ENCODE results near the gene MRPS17.
A peak's percentile ranks its signal among the peaks of the same experiment; 100 is the strongest.

MRPS17 gene

DNA sequence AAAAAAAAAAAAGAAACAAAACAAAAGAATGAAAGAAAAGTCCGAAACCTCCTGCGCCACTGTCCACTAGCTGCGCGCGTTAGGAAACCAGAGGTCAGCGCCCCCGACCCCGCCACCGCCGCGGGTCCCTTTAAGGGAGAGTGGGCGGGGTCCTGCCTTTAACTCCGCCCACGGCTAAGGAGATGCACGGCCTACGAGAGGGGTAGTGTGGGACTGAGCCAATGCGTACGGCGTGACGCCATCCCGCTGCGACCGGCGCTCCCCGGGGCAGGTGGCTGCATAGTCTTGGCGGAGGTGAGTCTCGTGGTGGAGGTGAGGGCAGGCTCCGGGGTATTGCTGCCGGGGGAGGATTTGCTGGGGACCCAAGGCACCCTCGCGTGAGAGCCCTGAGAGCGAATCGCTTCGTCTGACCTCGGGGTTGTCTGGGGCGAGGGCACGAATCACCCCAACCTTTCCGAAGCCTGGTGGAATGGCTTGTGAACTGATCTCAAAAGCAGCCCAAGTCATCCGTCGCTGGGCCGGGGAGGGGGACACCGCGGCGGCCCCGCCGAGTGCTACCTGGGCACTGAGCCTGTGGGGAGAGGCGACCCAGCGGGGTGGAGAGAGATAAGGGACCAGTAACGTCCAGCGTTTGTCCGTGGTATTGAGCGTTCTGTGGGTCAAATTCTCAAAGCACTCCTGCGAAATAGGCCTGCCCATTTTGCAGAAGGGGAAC is at the start of gene MRPS17:
Gene MRPS17, plus strand, starts transcription at position 241 of the 715 bp plus-strand sequence. CDS start 1,319 bp downstream, outside the sequence.
- peak within 1 kb of the TSS; percentile 73 to 89 (median 81) for H3K27ac ChIP-seq
- H3K27me3 ChIP-seq, result no peaks in the 10 kb centered on the region
- peaks cover 32 to 40% (median 37%) of the 10 kb centered on the region in 11 experiments for H3K36me3 ChIP-seq
- no peak for TF ChIP-seq Cebpa-rat (IDR thresholded peaks at IDR 0.05)
- peaks cover 0 to 15% (median 10%) of the 10 kb centered on the region in 10 experiments; a peak in 13 of 20 replicates for H3K4me1 ChIP-seq
- H3K9me3 ChIP-seq (replicated peaks in 1 of 11), result peaks cover 0 to 9% (median 2%) of the 10 kb centered on the region in 11 experiments; a peak in 16 of 22 replicates
- peak within 1 kb of the TSS; percentile 80 to 96 (median 88) for H3K9ac ChIP-seq
- peaks cover 0 to 31% (median 8%) of the 10 kb centered on the region in 11 experiments; a peak in 6 of 22 replicates for H4K20me1 ChIP-seq
- H3K4me3 ChIP-seq, result peak within 1 kb of the TSS; percentile 83 to 99 (median 94)
- peak within 1 kb of the TSS; percentile 86 to 98 (median 91) for H3K4me2 ChIP-seq

DNA sequence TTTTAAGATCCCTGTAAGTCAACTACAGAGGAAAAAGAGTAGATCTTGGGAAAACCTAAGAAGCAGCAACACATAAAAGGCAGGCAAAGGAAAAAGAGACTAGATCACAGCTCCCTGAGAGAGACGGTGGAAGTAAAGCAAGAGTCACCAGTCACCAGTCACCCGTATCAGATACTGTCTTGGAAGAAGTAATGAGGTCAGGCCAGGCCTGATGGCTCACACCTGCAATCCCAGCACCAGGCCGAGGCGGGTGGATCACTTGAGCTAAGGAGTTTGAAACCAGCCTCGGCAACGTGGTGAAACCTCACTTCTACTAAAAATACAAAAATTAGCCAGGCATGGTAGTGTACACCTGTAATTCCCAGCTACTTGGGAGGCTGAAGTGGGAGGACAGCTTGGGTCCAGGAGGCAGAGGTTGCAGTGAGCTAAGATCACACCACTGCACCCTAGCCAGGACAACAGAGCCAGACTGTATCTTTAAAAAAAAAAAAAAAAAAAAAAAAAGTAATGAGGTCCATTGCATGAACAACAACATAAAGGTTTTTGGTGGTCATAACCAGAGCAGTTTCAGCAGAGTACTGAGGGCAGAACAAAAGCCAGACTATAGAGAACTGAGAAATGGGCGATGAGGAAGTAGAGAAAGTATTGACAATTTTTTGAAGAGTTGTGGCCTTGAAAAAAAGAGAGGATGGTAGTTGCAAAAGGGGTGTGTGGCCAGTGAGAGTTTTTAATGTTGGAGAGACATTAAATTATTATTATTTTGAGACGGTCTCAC is 47.5 kb upstream of the MRPS17 start:
- no peak overlapping the region for H3K9ac ChIP-seq
- TF ChIP-seq Cebpa-rat (IDR thresholded peaks at IDR 0.05), result no peak
- H3K4me1 ChIP-seq, result peaks cover 0 to 4% (median 0%) of the 10 kb centered on the region in 10 experiments; a peak in 2 of 20 replicates
- peaks cover 10 to 54% (median 37%) of the 10 kb centered on the region in 11 experiments; a peak in 20 of 22 replicates for H3K36me3 ChIP-seq
- no peak overlapping the region for H3K4me3 ChIP-seq
- H3K27ac ChIP-seq, result no peak overlapping the region
- H3K27me3 ChIP-seq, result no peaks in the 10 kb centered on the region
- H4K20me1 ChIP-seq, result no peaks in the 10 kb centered on the region
- H3K4me2 ChIP-seq, result no peak overlapping the region
- peaks cover 19 to 46% (median 30%) of the 10 kb centered on the region in 11 experiments for H3K9me3 ChIP-seq (replicated peaks in 1 of 11)

DNA sequence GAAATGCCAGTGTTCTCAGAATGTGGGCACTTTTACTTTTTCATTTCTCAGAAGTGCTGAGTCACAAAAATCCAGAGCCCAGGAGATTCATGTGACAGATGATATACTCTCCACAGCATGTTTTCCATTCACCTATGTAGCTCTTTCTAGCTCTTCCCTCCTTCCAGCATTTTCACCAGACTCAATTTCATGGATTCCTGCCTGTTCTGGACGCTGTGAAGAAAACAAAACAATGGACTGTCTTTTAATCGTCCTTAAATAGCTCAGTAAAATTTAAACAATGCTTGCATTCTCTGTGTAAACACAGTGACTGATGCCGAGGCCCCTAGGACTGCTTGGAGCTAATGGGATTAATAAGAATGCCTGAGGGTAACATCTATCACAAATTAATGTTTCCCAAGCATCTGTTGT is 38.9 kb upstream of the MRPS17 start:
- Histone ChIP-seq H3K4me2 (no peak overlapping the region), H3K27me3 (no peaks in the 10 kb centered on the region), H3K9ac (no peak overlapping the region), H3K4me1 (no peaks in the 10 kb centered on the region), H4K20me1 (peaks cover 0 to 7% (median 0%) of the 10 kb centered on the region in 11 experiments; a peak in 2 of 22 replicates), H3K36me3 (peaks cover 37 to 75% (median 55%) of the 10 kb centered on the region in 11 experiments), H3K9me3 (replicated peaks in 1 of 11) (peaks cover 0 to 12% (median 0%) of the 10 kb centered on the region in 11 experiments; a peak in 6 of 22 replicates), H3K27ac (no peak overlapping the region), H3K4me3 (no peak overlapping the region)
- TF ChIP-seq Cebpa-rat (IDR thresholded peaks at IDR 0.05), result no peak

DNA sequence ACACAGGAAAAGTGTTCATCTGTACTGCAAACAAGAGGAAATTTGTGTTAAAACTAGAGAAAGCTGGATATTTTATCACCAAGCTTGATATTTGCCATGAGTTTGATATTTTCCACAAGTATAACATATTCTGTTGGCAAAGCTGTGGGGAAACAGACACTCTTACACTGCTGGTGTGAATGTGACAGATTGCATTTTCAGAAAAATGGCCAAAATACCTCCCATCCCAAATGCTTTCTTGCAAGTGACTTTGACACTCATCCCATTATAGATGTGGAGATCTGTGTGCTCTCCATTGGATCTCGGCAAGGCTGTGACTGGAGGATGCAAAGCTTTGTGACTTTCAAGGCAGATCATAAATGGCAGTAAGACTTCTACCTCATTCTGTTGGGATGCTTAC is 33.9 kb upstream of the MRPS17 start:
- no peaks in the 10 kb centered on the region for H4K20me1 ChIP-seq
- H3K27me3 ChIP-seq, result no peaks in the 10 kb centered on the region
- no peaks in the 10 kb centered on the region for H3K4me1 ChIP-seq
- H3K27ac ChIP-seq, result no peak overlapping the region
- peaks cover 22 to 72% (median 47%) of the 10 kb centered on the region in 11 experiments for H3K36me3 ChIP-seq
- no peak overlapping the region for H3K4me3 ChIP-seq
- H3K9ac ChIP-seq, result no peak overlapping the region
- no peak for TF ChIP-seq Cebpa-rat (IDR thresholded peaks at IDR 0.05)
- H3K4me2 ChIP-seq, result no peak overlapping the region
- H3K9me3 ChIP-seq (replicated peaks in 1 of 11), result peaks cover 0 to 26% (median 5%) of the 10 kb centered on the region in 11 experiments; a peak in 7 of 22 replicates

DNA sequence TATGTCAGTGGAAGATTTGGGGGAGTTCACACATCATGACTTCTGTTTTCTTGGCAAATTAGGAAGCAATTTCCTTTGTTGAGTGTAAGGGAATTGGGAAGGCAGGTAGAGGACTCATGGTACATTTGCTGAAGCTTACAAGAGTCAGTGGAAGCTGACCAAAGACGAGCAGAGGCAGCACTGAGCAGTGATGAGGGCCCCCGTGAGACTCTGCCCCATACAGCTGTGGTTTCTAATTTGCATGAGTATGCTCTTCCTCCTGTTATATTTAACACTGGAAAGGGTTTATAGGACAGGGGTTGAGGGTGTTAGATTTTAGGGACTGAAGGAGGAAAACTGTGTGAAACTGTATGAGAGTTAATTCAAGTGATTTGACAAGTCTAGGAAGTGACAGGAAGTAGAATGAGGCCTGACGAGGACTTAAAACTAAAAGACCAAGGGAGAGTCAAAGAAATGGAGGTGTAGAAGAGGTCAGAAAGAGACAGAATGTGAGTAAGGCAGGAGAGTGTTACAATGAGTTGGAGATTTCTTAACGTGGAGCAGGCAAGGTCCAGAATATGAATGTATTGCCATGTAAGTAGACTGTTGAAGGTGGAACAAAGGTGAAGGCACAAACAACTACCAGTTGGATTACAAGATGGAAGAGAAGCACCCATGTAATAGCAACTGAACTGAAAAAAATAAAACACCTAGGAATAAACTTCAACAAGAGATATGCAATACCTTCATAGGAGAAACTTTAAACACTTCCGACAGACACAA is 23.5 kb upstream of the MRPS17 start:
- TF ChIP-seq Cebpa-rat (IDR thresholded peaks at IDR 0.05), result no peak
- Histone ChIP-seq H3K36me3 (peaks cover 4 to 52% (median 36%) of the 10 kb centered on the region in 11 experiments), H3K9ac (no peak overlapping the region), H3K4me1 (peaks cover 0 to 15% (median 6%) of the 10 kb centered on the region in 10 experiments; a peak in 8 of 20 replicates), H3K9me3 (replicated peaks in 1 of 11) (peaks cover 0 to 57% (median 28%) of the 10 kb centered on the region in 11 experiments; a peak in 21 of 22 replicates), H3K4me3 (no peak overlapping the region), H3K27ac (no peak overlapping the region), H3K27me3 (no peaks in the 10 kb centered on the region), H3K4me2 (peak overlapping the region in 5 of 11 experiments; percentile 2 to 51 (median 37); a peak in 8 of 22 replicates), H4K20me1 (no peaks in the 10 kb centered on the region)

DNA sequence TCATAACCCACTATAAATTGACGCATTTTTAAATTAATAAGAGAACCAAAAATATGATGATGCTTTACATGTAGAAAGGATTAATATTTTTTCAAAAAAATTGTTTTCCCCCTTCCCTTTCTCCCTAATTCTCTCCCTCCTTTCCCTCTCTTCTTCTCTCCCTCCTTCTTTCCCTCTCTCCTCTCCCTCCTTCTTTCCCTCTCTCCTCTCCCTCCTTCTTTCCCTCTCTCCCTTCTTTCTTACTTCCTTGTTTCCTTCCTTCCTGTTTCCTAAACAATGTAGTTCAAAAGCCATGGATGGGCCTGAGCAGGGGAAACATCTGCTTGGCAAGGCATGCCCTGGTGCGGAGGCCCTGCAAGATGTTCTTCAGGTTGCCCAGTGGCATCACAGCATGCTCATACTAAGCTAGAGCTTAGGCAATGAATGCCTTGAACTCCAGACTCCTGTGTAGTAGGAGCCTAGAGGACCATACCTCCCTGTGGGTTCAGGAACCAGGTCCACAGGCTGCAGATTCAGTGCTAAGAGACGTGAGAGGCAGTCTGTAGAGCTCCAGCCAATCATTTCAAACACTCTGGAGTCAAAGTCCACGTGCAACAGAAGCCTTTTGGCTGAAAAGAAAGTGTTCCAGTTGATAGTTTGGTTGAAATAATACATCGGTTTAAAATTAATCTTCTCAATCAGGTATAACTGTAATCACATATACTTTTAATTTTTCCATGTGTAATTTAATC is 20.1 kb upstream of the MRPS17 start:
- H3K27me3 ChIP-seq, result no peaks in the 10 kb centered on the region
- no peak overlapping the region for H3K27ac ChIP-seq
- no peak for TF ChIP-seq Cebpa-rat (IDR thresholded peaks at IDR 0.05)
- H3K9me3 ChIP-seq (replicated peaks in 1 of 11), result peaks cover 31 to 73% (median 54%) of the 10 kb centered on the region in 11 experiments
- peaks cover 4 to 45% (median 26%) of the 10 kb centered on the region in 11 experiments; a peak in 19 of 22 replicates for H3K36me3 ChIP-seq
- H3K9ac ChIP-seq, result no peak overlapping the region
- no peak overlapping the region for H3K4me2 ChIP-seq
- H4K20me1 ChIP-seq, result no peaks in the 10 kb centered on the region
- peaks cover 0 to 10% (median 6%) of the 10 kb centered on the region in 10 experiments; a peak in 7 of 20 replicates for H3K4me1 ChIP-seq
- no peak overlapping the region for H3K4me3 ChIP-seq

DNA sequence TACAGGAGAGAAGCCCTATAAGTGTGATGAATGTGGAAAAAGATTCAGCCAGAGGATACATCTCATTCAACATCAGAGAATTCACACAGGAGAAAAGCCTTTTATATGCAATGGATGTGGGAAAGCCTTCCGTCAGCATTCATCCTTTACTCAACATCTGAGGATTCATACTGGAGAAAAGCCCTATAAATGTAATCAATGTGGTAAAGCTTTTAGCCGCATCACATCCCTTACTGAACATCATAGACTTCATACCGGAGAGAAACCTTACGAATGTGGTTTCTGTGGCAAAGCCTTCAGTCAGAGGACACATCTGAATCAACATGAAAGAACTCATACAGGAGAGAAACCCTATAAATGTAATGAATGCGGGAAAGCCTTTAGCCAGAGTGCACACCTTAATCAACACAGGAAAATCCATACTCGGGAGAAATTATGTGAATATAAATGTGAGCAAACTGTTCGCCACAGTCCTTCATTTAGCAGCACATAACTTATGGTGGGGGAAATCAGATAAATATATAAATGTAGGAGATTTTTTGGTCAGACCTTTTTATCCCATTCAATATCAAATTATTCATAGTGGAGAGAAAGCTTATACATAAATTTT is 12.1 kb upstream of the MRPS17 start:
- Histone ChIP-seq H3K9ac (no peak overlapping the region), H4K20me1 (no peaks in the 10 kb centered on the region), H3K4me2 (no peak overlapping the region), H3K4me1 (no peaks in the 10 kb centered on the region), H3K27ac (no peak overlapping the region), H3K4me3 (0 out of 20 replicates have a peak overlapping the region, but pooled peaks of 1 of the 10 experiments have one; percentile 7), H3K36me3 (peaks cover 16 to 73% (median 50%) of the 10 kb centered on the region in 11 experiments; a peak in 21 of 22 replicates), H3K9me3 (replicated peaks in 1 of 11) (peaks cover 81 to 100% (median 93%) of the 10 kb centered on the region in 11 experiments), H3K27me3 (no peaks in the 10 kb centered on the region)
- TF ChIP-seq Cebpa-rat (IDR thresholded peaks at IDR 0.05), result no peak
